Heart left ventricle (tissue), 16 donors: ENCODE data around the gene FBXO3. TPM values are rescaled to one million over a fixed set of nuclear protein-coding genes. Genes with fewer than 3 reads are reported as not detected.
"Not testable (repeated sequence)": the region's sequence is repeated elsewhere in the genome, so short reads cannot be mapped to it uniquely, and the experiment has no call there.

Experiments
- ATAC-seq, 4 donors: fragments of 200-7000 bp; cut with Tn5 transposase; one replicate each; pipeline ENCODE4 v1.9.1; 2020 to 2022; ENCODE audit warnings: moderate library complexity in 4 of 4, mild to moderate bottlenecking in 3 of 4, moderate number of reproducible peaks in 1 of 4
- DNase-seq, 5 donors: peaks; one replicate each; pipeline ENCODE4 v3.0.0-alpha.2; 2020
- H3K27ac ChIP-seq, 12 donors: fragments of 200-600 bp; sonication (generic) in 4 of 12; one replicate each; pipeline versions ENCODE4 v1.5.0 to v1.8.0; 2016 to 2022; ENCODE audit warnings: mild to moderate bottlenecking in 2 of 12
- H3K27me3 ChIP-seq, 9 donors: fragments of 200-600 bp; sonication (generic) in 2 of 9; one replicate each; pipeline versions ENCODE4 v1.5.1 to v1.8.0; 2016 to 2022; ENCODE audit warnings: mild to moderate bottlenecking in 3 of 9
- H3K36me3 ChIP-seq, 9 donors: fragments of 200-600 bp; sonication (generic) in 2 of 9; one replicate each; pipeline versions ENCODE4 v1.5.0 to v1.8.0; 2018 to 2022; ENCODE audit warnings: mild to moderate bottlenecking in 2 of 9
- H3K4me1 ChIP-seq, 12 donors: fragments of 200-600 bp; sonication (generic) in 4 of 12; one replicate each; pipeline versions ENCODE4 v1.5.0 to v1.8.0; 2016 to 2022; ENCODE audit warnings: mild to moderate bottlenecking in 3 of 12
- H3K4me3 ChIP-seq, 12 donors: fragments of 200-600 bp; sonication (generic) in 4 of 12; one replicate each; pipeline versions ENCODE4 v1.5.0 to v1.8.0; 2017 to 2022; ENCODE audit warnings: mild to moderate bottlenecking in 9 of 12, moderate library complexity in 4 of 12
- H3K9me3 ChIP-seq, 12 donors: fragments of 200-600 bp; sonication (generic) in 4 of 12; one replicate each; pipeline versions ENCODE4 v1.5.0 to v1.8.0; 2016 to 2022; ENCODE audit warnings: mild to moderate bottlenecking in 1 of 12
- POLR2A ChIP-seq, 2 donors: fragments of 450-650 bp; IDR thresholded peaks; one replicate each; pipeline ENCODE4 v1.6.1; 2017; ENCODE audit warnings: antibody characterized with exemption in 2 of 2, mild to moderate bottlenecking in 2 of 2, moderate library complexity in 2 of 2
- WGBS, 4 donors: extraction: QIAGEN DNeasy Blood & Tissue Kit in 2 of 4; methylation state at CpG; one replicate each; pipeline versions ENCODE4 v1.1.5 to v1.1.7; 2013 to 2018; 5-methylcytosine and 5-hydroxymethylcytosine counted together
- intact Hi-C, 10 donors: fragments of 100-400 bp; cut with DNase I; formaldehyde crosslinking; loops; one replicate each; pipeline versions ENCODE4 v1.11.1 to v1.14.2; 2022
- polyA plus RNA-seq, 2 donors: library from polyadenylated mRNA; stranded (reverse); fragments of 200-250 nt; gene quantifications; one replicate each; pipeline ENCODE4 v1.2.3, GENCODE V29; 2013
- total RNA-seq, 9 donors: library from RNA; depleted of rRNA in 2 of 9; stranded (reverse); fragments of >200 nt in 2 of 9; fragmentation: NEBNext Ultra II Directional in 3 of 9; extraction: Animal tissue kit (Norgen Biotek cat#: 25700) in 3 of 9; gene quantifications; one replicate each; pipeline versions ENCODE4 v1.1.0 to v1.2.4, GENCODE V29; 2016 to 2023
- TF ChIP-seq, protein P1 (sequence below), 12 donors: fragments of 200-600 bp; sonication (generic) in 4 of 12; IDR thresholded peaks; one replicate each; pipeline versions ENCODE4 v1.5.0 to v1.8.0; 2018 to 2022; ENCODE audit warnings: antibody characterized with exemption in 12 of 12, mild to moderate bottlenecking in 5 of 12
- donor health status: ischemic (EF 13 %, LVEDD 7.1; RV severe dilation, severe dysfunction).
- donor health status: healthy with polysubstance abuse.
- donor health status: DM: no; HTN: yes; CAD: no.
- donor health status: DM: no; HTN: no; CAD: no.
- donor health status: ischemic (EF 25% LVEDD 6.9; RV normal size, moderate dysfunction).
- donor health status: ischemic (EF 25% LVEDD 5.7; RV mildly dilated, moderate dysfunction).
- donor health status: healthy.
- donor health status: DM: yes; HTN: yes; CAD: no.
- donor health status: ischemic (EF 35%, LVEDD 5.7; RV mildly dilated, moderate dysfunction).
- donor health status: nonischemic (EF 11% LVEDD 7.7; RV severe dilation, severe dysfunction).
- donor health status: DM: yes; HTN: yes; CAD: no.
- donor health status: PGD.
- donor health status: ischemic (EF 29% LVEDD 5.4; RV normal size, mild dysfunction).
- donor health status: nonischemic (EF 23%, LVEDD 6.1; RV moderate dilation, normal function).

FBXO3 gene
- total and polyA plus RNA-seq, 11 donors = 25.7 to 72.8 (median 49.8) TPM

DNA sequence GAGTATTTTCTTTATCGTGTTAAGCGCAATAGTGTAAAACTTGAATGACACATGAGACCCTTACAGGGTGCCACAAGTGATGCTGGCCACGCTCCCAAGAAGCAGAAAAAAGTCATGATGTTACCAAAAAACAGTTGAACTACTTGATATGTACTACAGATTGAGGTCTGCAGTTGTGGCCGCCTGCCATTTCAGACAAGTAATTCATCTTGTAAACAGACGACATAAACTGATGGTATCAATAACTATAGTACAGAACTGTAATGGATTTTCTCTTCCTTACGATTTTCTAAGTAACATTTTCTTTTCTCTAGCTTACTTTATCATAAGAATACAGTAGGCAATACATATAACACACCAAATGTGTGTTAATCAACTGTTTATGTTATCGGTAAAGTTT, 43.6 kb downstream of the FBXO3 start:
- no peak for TF ChIP-seq POLR2A (IDR thresholded peaks at IDR 0.05)
- TF ChIP-seq, protein P1, sequence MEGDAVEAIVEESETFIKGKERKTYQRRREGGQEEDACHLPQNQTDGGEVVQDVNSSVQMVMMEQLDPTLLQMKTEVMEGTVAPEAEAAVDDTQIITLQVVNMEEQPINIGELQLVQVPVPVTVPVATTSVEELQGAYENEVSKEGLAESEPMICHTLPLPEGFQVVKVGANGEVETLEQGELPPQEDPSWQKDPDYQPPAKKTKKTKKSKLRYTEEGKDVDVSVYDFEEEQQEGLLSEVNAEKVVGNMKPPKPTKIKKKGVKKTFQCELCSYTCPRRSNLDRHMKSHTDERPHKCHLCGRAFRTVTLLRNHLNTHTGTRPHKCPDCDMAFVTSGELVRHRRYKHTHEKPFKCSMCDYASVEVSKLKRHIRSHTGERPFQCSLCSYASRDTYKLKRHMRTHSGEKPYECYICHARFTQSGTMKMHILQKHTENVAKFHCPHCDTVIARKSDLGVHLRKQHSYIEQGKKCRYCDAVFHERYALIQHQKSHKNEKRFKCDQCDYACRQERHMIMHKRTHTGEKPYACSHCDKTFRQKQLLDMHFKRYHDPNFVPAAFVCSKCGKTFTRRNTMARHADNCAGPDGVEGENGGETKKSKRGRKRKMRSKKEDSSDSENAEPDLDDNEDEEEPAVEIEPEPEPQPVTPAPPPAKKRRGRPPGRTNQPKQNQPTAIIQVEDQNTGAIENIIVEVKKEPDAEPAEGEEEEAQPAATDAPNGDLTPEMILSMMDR (IDR thresholded peaks at IDR 0.05) = no peak
- WGBS, 4 donors = 50 to 68% (median 56%) methylated on average over 7 of the region's 7 CpGs
- H3K27me3 ChIP-seq = no peaks in the 10 kb centered on the region
- H3K36me3 ChIP-seq = peaks cover 0 to 30% (median 17%) of the 10 kb centered on the region in 9 donors
- peak overlapping the region in 3 of 12 donors; percentile 18 to 39 (median 19) for H3K4me3 ChIP-seq
- no peaks in the 10 kb centered on the region for H3K9me3 ChIP-seq
- H3K27ac ChIP-seq = peak overlapping the region in 4 of 12 donors; percentile 11 to 97 (median 21)
- intact Hi-C loops = no loop called here
- no peak for ATAC-seq
- no peak for DNase-seq
- H3K4me1 ChIP-seq = peaks cover 9 to 77% (median 64%) of the 10 kb centered on the region in 12 donors

DNA sequence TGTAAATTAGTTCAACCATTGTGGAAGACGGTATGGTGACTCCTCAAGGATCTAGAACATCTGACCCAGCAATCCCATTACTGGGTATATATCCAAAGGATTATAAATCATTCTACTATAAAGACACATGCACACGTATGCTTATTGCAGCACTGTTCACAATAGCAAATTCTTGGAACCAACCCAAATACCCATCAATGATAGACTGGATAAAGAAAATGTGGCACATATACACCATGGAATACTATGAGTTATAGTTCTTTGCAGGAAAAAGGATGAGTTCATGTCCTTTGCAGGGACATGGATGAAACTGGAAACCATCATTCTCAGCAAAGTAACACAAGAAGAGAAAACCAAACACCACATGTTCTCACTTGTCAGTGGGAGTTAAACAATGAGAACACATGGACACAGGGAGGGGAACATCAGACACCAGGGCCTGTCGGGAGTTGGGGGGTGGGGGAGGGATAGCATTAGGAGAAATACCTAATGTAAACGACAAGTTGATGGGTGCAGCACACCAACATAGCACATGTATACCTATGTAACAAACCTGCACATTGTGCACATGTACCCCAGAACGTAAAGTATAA, 45.2 kb downstream of the FBXO3 start:
- intact Hi-C loops, DNase-seq, H3K4me3 ChIP-seq, H3K27me3 ChIP-seq, ATAC-seq, H3K9me3 ChIP-seq, H3K27ac ChIP-seq: not testable (repeated sequence)
- peaks cover 19 to 89% (median 76%) of the 10 kb centered on the region in 12 donors for H3K4me1 ChIP-seq
- 57 to 64% (median 60%) methylated on average over 5 of the region's 5 CpGs for WGBS, 4 donors
- H3K36me3 ChIP-seq = peaks cover 0 to 30% (median 17%) of the 10 kb centered on the region in 9 donors

GRCh38 chr11:33727539-33727938, 46.8 kb downstream of the FBXO3 start:
- H3K27me3 ChIP-seq, ATAC-seq, intact Hi-C loops, H3K4me3 ChIP-seq, DNase-seq, H3K9me3 ChIP-seq: not testable (repeated sequence)
- 24 to 46% (median 25%) methylated on average over 1 of the region's 1 CpG for WGBS, 4 donors
- H3K27ac ChIP-seq = peak overlapping the region in 2 of 12 donors; percentile 3 to 67
- peaks cover 0 to 21% (median 7%) of the 10 kb centered on the region in 9 donors for H3K36me3 ChIP-seq
- H3K4me1 ChIP-seq = peaks cover 32 to 89% (median 76%) of the 10 kb centered on the region in 12 donors

DNA sequence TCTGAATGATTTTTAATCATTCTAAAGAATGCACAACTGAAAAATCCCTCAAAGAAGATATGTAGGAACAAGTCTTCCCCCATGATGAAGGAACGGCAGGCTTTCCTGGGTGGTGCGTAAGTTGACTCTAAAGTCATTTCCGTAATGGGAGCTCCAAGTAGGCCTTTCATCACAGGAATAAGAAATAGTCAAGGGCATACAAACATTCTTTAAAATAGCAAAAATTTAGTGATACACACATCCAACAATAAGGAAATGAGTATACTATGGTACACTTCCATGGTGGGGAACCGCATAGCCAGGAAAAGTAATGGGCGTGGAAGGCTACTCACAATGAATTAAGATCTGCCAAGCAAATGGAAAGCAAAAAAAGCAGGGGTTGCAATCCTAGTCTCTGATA, 48.8 kb downstream of the FBXO3 start:
- Histone ChIP-seq H3K27ac (peak overlapping the region; percentile 25 to 96 (median 90)), H3K4me3 (no peak overlapping the region), H3K36me3 (peaks cover 0 to 30% (median 21%) of the 10 kb centered on the region in 9 donors), H3K4me1 (peaks cover 40 to 89% (median 76%) of the 10 kb centered on the region in 12 donors), H3K9me3 (no peaks in the 10 kb centered on the region), H3K27me3 (no peaks in the 10 kb centered on the region)
- DNase-seq = no peak
- intact Hi-C loops = no loop called here
- ATAC-seq = no peak
- WGBS, 4 donors = 65 to 75% (median 69%) methylated on average over 5 of the region's 5 CpGs
- no peak for TF ChIP-seq POLR2A (IDR thresholded peaks at IDR 0.05)
- TF ChIP-seq, protein P1 (IDR thresholded peaks at IDR 0.05) = no peak

DNA sequence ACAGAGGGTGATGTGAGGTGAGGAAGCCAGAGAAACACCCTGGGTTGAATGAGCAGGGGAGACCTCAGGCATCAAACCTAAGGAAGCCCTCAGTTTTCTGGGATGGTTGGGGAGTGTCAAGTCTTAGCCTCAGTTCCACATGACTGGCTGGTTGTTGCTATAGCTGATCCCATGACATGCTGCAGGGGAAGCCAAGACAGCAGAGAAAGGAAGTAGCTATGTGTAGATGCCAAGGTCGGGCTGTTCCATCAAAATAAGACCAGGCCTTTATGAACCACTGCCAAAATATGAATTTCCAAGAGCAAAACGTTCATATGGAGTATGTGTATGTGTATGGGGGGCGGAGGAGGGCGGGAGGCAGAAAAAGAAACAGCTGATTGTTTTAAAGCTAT, 49.7 kb downstream of the FBXO3 start:
- H3K27ac ChIP-seq = peak overlapping the region; percentile 78 to 96 (median 91)
- H3K27me3 ChIP-seq = no peaks in the 10 kb centered on the region
- no peaks in the 10 kb centered on the region for H3K9me3 ChIP-seq
- TF ChIP-seq, protein P1 (IDR thresholded peaks at IDR 0.05) = no peak
- peak in 1 of 2 donors; percentile 25 for TF ChIP-seq POLR2A (IDR thresholded peaks at IDR 0.05)
- 28 to 39% (median 34%) methylated on average over 4 of the region's 4 CpGs for WGBS, 4 donors
- intact Hi-C loops = no loop called here
- ATAC-seq (peak; percentile 47 to 75 (median 56)), DNase-seq (peak in 2 of 5 donors; percentile 46)
- H3K4me3 ChIP-seq = no peak overlapping the region
- peaks cover 40 to 89% (median 73%) of the 10 kb centered on the region in 12 donors for H3K4me1 ChIP-seq
- peaks cover 3 to 30% (median 24%) of the 10 kb centered on the region in 9 donors for H3K36me3 ChIP-seq
